ENCODE data around the gene SLC7A1. TPM values are rescaled to one million over a fixed set of nuclear protein-coding genes. Genes with fewer than 3 reads are reported as not detected.

SLC7A1 gene
- total RNA-seq, 1 experiment from 2014 or later: 27.3 TPM

GRCh38 chr13:29502391-29503008 is 93.0 kb downstream of the SLC7A1 start:
- no peak for DNase-seq (ENCODE audit: low read depth in 1 of 2, low spot score in 2 of 2)
- Histone ChIP-seq H3K27ac (no peak overlapping the region), H3K9me3 (replicated peaks) (no peaks in the 10 kb centered on the region), H3K4me3 (no peak overlapping the region), H3K36me3 (no peaks in the 10 kb centered on the region), H3K4me1 (replicated peaks) (0 out of 2 replicates have a peak, but pooled peaks cover 3% of the 10 kb centered on the region), H3K27me3 (replicated peaks) (no peaks in the 10 kb centered on the region)

- peaks cover 9% of the 10 kb centered on the region for H3K4me1 ChIP-seq (replicated peaks)
- no peaks in the 10 kb centered on the region for H3K27me3 ChIP-seq (replicated peaks)
- no peaks in the 10 kb centered on the region for H3K9me3 ChIP-seq (replicated peaks)
- no peak for DNase-seq (ENCODE audit: low read depth in 1 of 2, low spot score in 2 of 2)
- H3K27ac ChIP-seq: no peak overlapping the region
- no peaks in the 10 kb centered on the region for H3K36me3 ChIP-seq
- H3K4me3 ChIP-seq: no peak overlapping the region
Observed at GRCh38 chr13:29501674-29502073, 93.8 kb downstream of the SLC7A1 start.

- Histone ChIP-seq H3K9me3 (replicated peaks) (no peaks in the 10 kb centered on the region), H3K4me3 (no peak overlapping the region), H3K36me3 (no peaks in the 10 kb centered on the region), H3K27ac (no peak overlapping the region), H3K27me3 (replicated peaks) (no peaks in the 10 kb centered on the region), H3K4me1 (replicated peaks) (peaks cover 9% of the 10 kb centered on the region)
- DNase-seq (ENCODE audit: low read depth in 1 of 2, low spot score in 2 of 2): no peak
Observed at GRCh38 chr13:29500386-29500785, 95.1 kb downstream of the SLC7A1 start.

GRCh38 chr13:29499506-29500165 is 95.9 kb downstream of the SLC7A1 start:
- H3K27ac ChIP-seq: no peak overlapping the region
- H3K27me3 ChIP-seq (replicated peaks): no peaks in the 10 kb centered on the region
- no peaks in the 10 kb centered on the region for H3K36me3 ChIP-seq
- H3K9me3 ChIP-seq (replicated peaks): no peaks in the 10 kb centered on the region
- peaks cover 9% of the 10 kb centered on the region for H3K4me1 ChIP-seq (replicated peaks)
- no peak for DNase-seq (ENCODE audit: low read depth in 1 of 2, low spot score in 2 of 2)
- no peak overlapping the region for H3K4me3 ChIP-seq

- no peak overlapping the region for H3K4me3 ChIP-seq
- no peaks in the 10 kb centered on the region for H3K27me3 ChIP-seq (replicated peaks)
- peaks cover 6% of the 10 kb centered on the region for H3K4me1 ChIP-seq (replicated peaks)
- no peak for DNase-seq (ENCODE audit: low read depth in 1 of 2, low spot score in 2 of 2)
- no peak overlapping the region for H3K27ac ChIP-seq
- no peaks in the 10 kb centered on the region for H3K36me3 ChIP-seq
- H3K9me3 ChIP-seq (replicated peaks): no peaks in the 10 kb centered on the region
Observed at GRCh38 chr13:29498426-29499040, 97.0 kb downstream of the SLC7A1 start.

- Histone ChIP-seq H3K4me1 (replicated peaks) (peaks cover 6% of the 10 kb centered on the region), H3K27me3 (replicated peaks) (no peaks in the 10 kb centered on the region), H3K4me3 (no peak overlapping the region), H3K9me3 (replicated peaks) (no peaks in the 10 kb centered on the region), H3K27ac (no peak overlapping the region), H3K36me3 (no peaks in the 10 kb centered on the region)
- DNase-seq (ENCODE audit: low read depth in 1 of 2, low spot score in 2 of 2): no peak
Observed at GRCh38 chr13:29497137-29497654, 98.3 kb downstream of the SLC7A1 start.

- H3K27ac ChIP-seq: no peak overlapping the region
Observed at GRCh38 chr13:29496241-29496712, 99.2 kb downstream of the SLC7A1 start.

GRCh38 chr13:29494520-29494919 is 101.0 kb downstream of the SLC7A1 start:
- no peaks in the 10 kb centered on the region for H3K36me3 ChIP-seq
- no peaks in the 10 kb centered on the region for H3K27me3 ChIP-seq (replicated peaks)
- no peak overlapping the region for H3K27ac ChIP-seq
- no peak for DNase-seq (ENCODE audit: low read depth in 1 of 2, low spot score in 2 of 2)
- peaks cover 6% of the 10 kb centered on the region for H3K4me1 ChIP-seq (replicated peaks)
- no peaks in the 10 kb centered on the region for H3K9me3 ChIP-seq (replicated peaks)
- H3K4me3 ChIP-seq: no peak overlapping the region

More at GRCh38 chr13:29496241-29496712, 99.2 kb downstream of the SLC7A1 start:
- H3K27me3 ChIP-seq (replicated peaks): no peaks in the 10 kb centered on the region
- no peaks in the 10 kb centered on the region for H3K36me3 ChIP-seq
- H3K4me1 ChIP-seq (replicated peaks): peaks cover 6% of the 10 kb centered on the region
- no peaks in the 10 kb centered on the region for H3K9me3 ChIP-seq (replicated peaks)
- H3K4me3 ChIP-seq: no peak overlapping the region
- no peak for DNase-seq (ENCODE audit: low read depth in 1 of 2, low spot score in 2 of 2)

- Histone ChIP-seq H3K4me1 (replicated peaks) (peaks cover 6% of the 10 kb centered on the region), H3K36me3 (no peaks in the 10 kb centered on the region), H3K27me3 (replicated peaks) (no peaks in the 10 kb centered on the region), H3K9me3 (replicated peaks) (no peaks in the 10 kb centered on the region), H3K27ac (no peak overlapping the region), H3K4me3 (no peak overlapping the region)
- no peak for DNase-seq (ENCODE audit: low read depth in 1 of 2, low spot score in 2 of 2)
Observed at GRCh38 chr13:29493796-29494195, 101.7 kb downstream of the SLC7A1 start.

- H3K4me1 ChIP-seq (replicated peaks): no peaks in the 10 kb centered on the region
- H3K27me3 ChIP-seq (replicated peaks): no peaks in the 10 kb centered on the region
- no peaks in the 10 kb centered on the region for H3K9me3 ChIP-seq (replicated peaks)
- no peak for DNase-seq (ENCODE audit: low read depth in 1 of 2, low spot score in 2 of 2)
- no peak overlapping the region for H3K4me3 ChIP-seq
- H3K36me3 ChIP-seq: no peaks in the 10 kb centered on the region
- H3K27ac ChIP-seq: no peak overlapping the region
Observed at GRCh38 chr13:29491248-29491647, 104.2 kb downstream of the SLC7A1 start.

GRCh38 chr13:29490561-29490885 is 105.0 kb downstream of the SLC7A1 start:
- no peaks in the 10 kb centered on the region for H3K9me3 ChIP-seq (replicated peaks)
- no peak for DNase-seq (ENCODE audit: low read depth in 1 of 2, low spot score in 2 of 2)
- H3K4me1 ChIP-seq (replicated peaks): no peaks in the 10 kb centered on the region
- no peaks in the 10 kb centered on the region for H3K36me3 ChIP-seq
- H3K4me3 ChIP-seq: no peak overlapping the region
- no peaks in the 10 kb centered on the region for H3K27me3 ChIP-seq (replicated peaks)
- no peak overlapping the region for H3K27ac ChIP-seq

GRCh38 chr13:29489650-29490560 is 105.6 kb downstream of the SLC7A1 start:
- no peak for DNase-seq (ENCODE audit: low read depth in 1 of 2, low spot score in 2 of 2)
- H3K36me3 ChIP-seq: no peaks in the 10 kb centered on the region
- H3K4me1 ChIP-seq (replicated peaks): no peaks in the 10 kb centered on the region
- H3K9me3 ChIP-seq (replicated peaks): no peaks in the 10 kb centered on the region
- H3K4me3 ChIP-seq: no peak overlapping the region
- no peak overlapping the region for H3K27ac ChIP-seq
- no peaks in the 10 kb centered on the region for H3K27me3 ChIP-seq (replicated peaks)
